GM18873 (cell line): Measurements from ENCODE around the gene LMNB1.

Experiments
- ATAC-seq: cut with Tn5 transposase; IDR thresholded peaks from one replicate; pipeline ENCODE4 v1.9.1; 2021; ENCODE audit warnings: mild to moderate bottlenecking, moderate library complexity, moderate number of reproducible peaks; ENCODE audit not compliant: unreplicated experiment, low FRiP score

LMNB1 gene

DNA sequence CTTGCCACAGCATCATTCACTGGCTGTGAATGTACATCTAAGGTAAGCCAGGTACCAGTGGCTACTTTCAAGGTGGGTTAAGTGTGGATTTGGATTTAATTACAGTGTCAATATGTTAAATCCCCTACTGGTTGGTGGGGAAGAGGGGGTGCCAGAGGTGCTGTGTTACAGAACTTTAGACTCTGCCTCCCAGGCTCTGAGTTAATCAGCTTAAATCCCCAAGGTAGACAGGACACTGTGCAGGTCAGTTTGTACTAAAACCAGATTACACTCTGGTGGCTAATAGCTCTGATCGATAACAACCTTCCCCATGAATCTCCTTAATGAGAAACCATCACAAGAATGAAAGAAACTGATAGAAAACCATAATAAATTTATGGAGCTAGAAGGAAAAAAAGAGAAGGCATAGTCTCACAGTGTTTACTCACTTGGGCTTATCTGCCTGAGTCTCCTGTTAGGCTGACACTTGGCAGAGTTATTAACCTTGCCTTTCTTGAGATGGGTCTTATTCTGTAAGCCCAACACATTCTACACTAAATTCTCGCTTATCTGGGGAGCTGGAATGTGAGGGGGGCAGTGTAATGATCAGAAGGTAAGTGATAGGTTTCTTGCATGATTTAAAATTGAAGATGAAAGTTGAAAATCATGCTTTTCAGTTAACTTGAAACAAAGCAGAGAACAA is 106.8 kb downstream of the LMNB1 start:
- ATAC-seq: no peak

DNA sequence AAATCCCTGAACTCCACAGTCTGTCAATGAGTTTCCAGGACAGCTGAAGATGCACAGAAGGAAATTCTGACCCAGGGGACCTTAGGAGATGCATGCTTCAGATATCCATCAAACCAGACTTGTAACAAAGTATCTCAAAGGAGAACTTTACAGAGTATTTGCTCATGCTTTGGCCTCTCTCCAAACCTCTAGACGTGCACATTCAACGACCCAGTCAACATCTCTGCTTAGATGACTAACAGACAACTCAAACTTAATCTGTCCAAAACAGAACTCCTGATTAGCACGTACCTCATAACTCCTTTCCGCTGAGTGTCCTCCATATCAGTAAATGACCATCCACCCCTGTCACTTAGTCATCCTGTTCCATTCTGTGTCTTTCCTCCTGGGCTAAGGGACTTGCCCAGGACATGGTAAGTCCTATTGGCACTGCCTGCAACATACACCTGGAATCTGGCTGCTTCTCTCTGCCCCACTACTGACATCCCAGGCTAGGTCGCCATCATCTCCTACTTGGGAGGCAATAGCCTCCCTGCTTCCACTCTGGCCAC is 107.4 kb downstream of the LMNB1 start:
- no peak for ATAC-seq
